ENCODE data around the gene DUSP28.

GRCh38 chr2:240570531-240571313 lies 10.6 kb downstream of the DUSP28 start:
- no peak for TF ChIP-seq EP300 (IDR thresholded peaks at IDR 0.05; ENCODE audit: borderline replicate concordance in 1 of 2, low read depth in 2 of 2, low read length in 2 of 2)
- no peak for TF ChIP-seq SIN3A (conservative IDR thresholded peaks at IDR 0.05 in 1 of 2, IDR thresholded peaks at IDR 0.05 in 1 of 2; ENCODE audit: low read depth in 1 of 2, low read length in 2 of 2)
- TF ChIP-seq CTCF (IDR thresholded peaks at IDR 0.05; ENCODE audit: control extremely low read depth in 1 of 3, insufficient read depth in 1 of 3, low read depth in 1 of 3, low read length in 3 of 3) = no peak
- no peak for TF ChIP-seq POLR2AphosphoS5 (IDR thresholded peaks at IDR 0.05; ENCODE audit: low read depth, low read length)
- TF ChIP-seq CTBP2 (IDR thresholded peaks at IDR 0.05; ENCODE audit: borderline replicate concordance, insufficient read depth, insufficient read length, low read length) = no peak

Measured in H1 (cell line).